ENCODE measurements around the gene SH3BP5.

SH3BP5 gene

GRCh38 chr3:15347063-15347736, 14.8 kb upstream of the SH3BP5 start:
- DNase-seq (ENCODE audit: low spot score): no peak

- DNase-seq (ENCODE audit: low spot score): no peak
These were observed 14.1 kb upstream of the SH3BP5 start for GRCh38 chr3:15346516-15346915.

GRCh38 chr3:15345608-15346137, 13.3 kb upstream of the SH3BP5 start:
- DNase-seq (ENCODE audit: low spot score): no peak

- DNase-seq (ENCODE audit: low spot score): no peak
These were observed 12.8 kb upstream of the SH3BP5 start for GRCh38 chr3:15345066-15345607.

- no peak for DNase-seq (ENCODE audit: low spot score)
These were observed 10.6 kb upstream of the SH3BP5 start for GRCh38 chr3:15342945-15343344.

GRCh38 chr3:15342246-15342645, 9.9 kb upstream of the SH3BP5 start:
- DNase-seq (ENCODE audit: low spot score): no peak

GRCh38 chr3:15341030-15341726, 8.8 kb upstream of the SH3BP5 start:
- no peak for DNase-seq (ENCODE audit: low spot score)

GRCh38 chr3:15339786-15340215, 7.4 kb upstream of the SH3BP5 start:
- DNase-seq (ENCODE audit: low spot score): no peak

- no peak for DNase-seq (ENCODE audit: low spot score)
These were observed 6.6 kb upstream of the SH3BP5 start for GRCh38 chr3:15339001-15339400.

GRCh38 chr3:15337963-15338362, 5.6 kb upstream of the SH3BP5 start:
- no peak for DNase-seq (ENCODE audit: low spot score)

- DNase-seq (ENCODE audit: low spot score): no peak
These were observed 3.7 kb upstream of the SH3BP5 start for GRCh38 chr3:15336057-15336456.

- no peak for DNase-seq (ENCODE audit: low spot score)
These were observed 1.5 kb upstream of the SH3BP5 start for GRCh38 chr3:15333956-15334263.

GRCh38 chr3:15333099-15333955, 941 bp upstream of the SH3BP5 start:
- no peak for DNase-seq (ENCODE audit: low spot score)

GRCh38 chr3:15331606-15332404, 581 bp downstream of the SH3BP5 start:
- DNase-seq (ENCODE audit: low spot score): peak; percentile 44

GRCh38 chr3:15331072-15331605, 1.2 kb downstream of the SH3BP5 start:
- no peak for DNase-seq (ENCODE audit: low spot score)

- DNase-seq (ENCODE audit: low spot score): no peak
These were observed 2.3 kb downstream of the SH3BP5 start for GRCh38 chr3:15330031-15330596.

- no peak for DNase-seq (ENCODE audit: low spot score)
These were observed 3.1 kb downstream of the SH3BP5 start for GRCh38 chr3:15329046-15330005.

GRCh38 chr3:15327941-15328340, 4.4 kb downstream of the SH3BP5 start:
- no peak for DNase-seq (ENCODE audit: low spot score)

GRCh38 chr3:15326673-15327072, 5.7 kb downstream of the SH3BP5 start:
- DNase-seq (ENCODE audit: low spot score): no peak

GRCh38 chr3:15326037-15326436, 6.3 kb downstream of the SH3BP5 start:
- DNase-seq (ENCODE audit: low spot score): no peak
